8988T (cell line): ENCODE results near the gene SPART.

Experiments used
- DNase-seq: peaks from one replicate; pipeline ENCODE4 v3.0.0; 2011

SPART gene

GRCh38 chr13:36346222-36347083 lies at the start of gene SPART:
SPART (minus strand) TSS chr13:36346394; CDS start chr13:36335830, 10,564 bp downstream.
- DNase-seq, result peak; percentile 80

GRCh38 chr13:36395280-36395679 lies 49.1 kb upstream of the SPART start:
- DNase-seq, result no peak

- DNase-seq, result no peak
Measured at GRCh38 chr13:36385489-36385888, 39.3 kb upstream of the SPART start.

GRCh38 chr13:36382030-36382429 lies 35.8 kb upstream of the SPART start:
- peak; percentile 29 for DNase-seq

- DNase-seq, result no peak
Measured at GRCh38 chr13:36377826-36378468, 31.8 kb upstream of the SPART start.

GRCh38 chr13:36374063-36374462 lies 27.9 kb upstream of the SPART start:
- DNase-seq, result no peak

- DNase-seq, result no peak
Measured at GRCh38 chr13:36371185-36371584, 25.0 kb upstream of the SPART start.

- no peak for DNase-seq
Measured at GRCh38 chr13:36370108-36370429, 23.9 kb upstream of the SPART start.

GRCh38 chr13:36369268-36370107 lies 23.3 kb upstream of the SPART start:
- no peak for DNase-seq

GRCh38 chr13:36366031-36366430 lies 19.8 kb upstream of the SPART start:
- DNase-seq, result no peak

GRCh38 chr13:36363366-36363863 lies 17.2 kb upstream of the SPART start:
- no peak for DNase-seq

GRCh38 chr13:36362914-36363313 lies 16.7 kb upstream of the SPART start:
- no peak for DNase-seq

- no peak for DNase-seq
Measured at GRCh38 chr13:36362251-36362650, 16.1 kb upstream of the SPART start.

- DNase-seq, result no peak
Measured at GRCh38 chr13:36360903-36361302, 14.7 kb upstream of the SPART start.

GRCh38 chr13:36359301-36359950 lies 13.2 kb upstream of the SPART start:
- no peak for DNase-seq

GRCh38 chr13:36358175-36358718 lies 12.1 kb upstream of the SPART start:
- DNase-seq, result no peak

- DNase-seq, result no peak
Measured at GRCh38 chr13:36357692-36358091, 11.5 kb upstream of the SPART start.

- DNase-seq, result no peak
Measured at GRCh38 chr13:36357231-36357630, 11.0 kb upstream of the SPART start.

- no peak for DNase-seq
Measured at GRCh38 chr13:36356058-36356457, 9.9 kb upstream of the SPART start.

GRCh38 chr13:36355632-36356031 lies 9.4 kb upstream of the SPART start:
- DNase-seq, result no peak

GRCh38 chr13:36354842-36355623 lies 8.8 kb upstream of the SPART start:
- DNase-seq, result no peak

GRCh38 chr13:36353001-36353400 lies 6.8 kb upstream of the SPART start:
- DNase-seq, result no peak
